ENCODE results near the gene RAP2B. TPM values are rescaled to one million over a fixed set of nuclear protein-coding genes. Genes with fewer than 3 reads are reported as not detected.
A peak's percentile ranks its signal among the peaks of the same experiment; 100 is the strongest.

The RAP2B gene
- total RNA-seq, 1 experiment from 2014 or later: 18.2 TPM

DNA sequence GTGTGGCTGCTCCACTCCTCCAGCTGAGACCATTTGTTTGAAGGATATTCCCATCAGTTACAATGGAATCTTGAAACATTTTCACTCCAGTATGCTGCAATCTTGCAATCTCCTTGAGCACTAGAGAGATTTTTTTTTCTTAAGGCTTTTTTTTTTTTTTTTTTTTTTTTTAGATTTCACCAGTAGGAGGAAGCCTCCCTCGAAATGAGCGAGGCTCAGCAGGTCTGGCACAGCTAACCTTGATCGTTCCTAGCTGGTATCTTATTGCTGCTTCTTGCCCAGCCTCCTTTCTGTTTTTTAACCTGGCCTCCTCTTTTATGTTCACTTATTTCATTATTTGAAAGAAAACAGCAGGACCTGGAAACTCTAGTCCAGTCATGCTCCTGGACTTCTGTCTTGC, 48.1 kb downstream of the RAP2B start:
- no peak overlapping the region for H3K14ac ChIP-seq (ENCODE audit: insufficient read depth, low read length)
- no peak overlapping the region for H3K56ac ChIP-seq (ENCODE audit: insufficient read length, low read depth, low read length)
- no peak overlapping the region for H3T11ph ChIP-seq (ENCODE audit: low read length)
- H2BK20ac ChIP-seq (ENCODE audit: low read depth, low read length, poor library complexity, severe bottlenecking): no peak overlapping the region
- H3K9ac ChIP-seq (ENCODE audit: extremely low read depth, insufficient read length, low read length): no peak overlapping the region
- H2BK5ac ChIP-seq (ENCODE audit: insufficient read length, low read length): no peak overlapping the region
- no peak overlapping the region for H2AK5ac ChIP-seq (ENCODE audit: insufficient read length, low read length)
- peaks cover 4% of the 10 kb centered on the region; the same call in 1 of the 2 replicates for H3K4me1 ChIP-seq (ENCODE audit: insufficient read depth, low read length)
- Mint-ChIP-seq H3K27ac (peak overlapping the region; percentile 21 to 61 (median 34); a peak in 5 of 7 replicates), H3K9me3 (no peaks in the 10 kb centered on the region), H3K4me3 (peak overlapping the region; percentile 48 to 49; a peak in 4 of 5 replicates), H3K4me1 (peaks cover 29 to 32% of the 10 kb centered on the region in 2 experiments), H3K36me3 (ENCODE audit: insufficient read depth in 1 of 3, low read depth in 3 of 3) (no peaks in the 10 kb centered on the region; a peak in 1 of 7 replicates), H3K27me3 (ENCODE audit: low read depth) (no peaks in the 10 kb centered on the region)
- no peaks in the 10 kb centered on the region for H3K79me1 ChIP-seq (ENCODE audit: insufficient read depth, low read depth, low read length, poor library complexity, severe bottlenecking)
- H3K79me2 ChIP-seq (ENCODE audit: insufficient read depth, low read length): no peaks in the 10 kb centered on the region
- no peaks in the 10 kb centered on the region for H3K27me3 ChIP-seq (ENCODE audit: insufficient read depth, low read length)
- no peaks in the 10 kb centered on the region for H4K20me1 ChIP-seq (ENCODE audit: control insufficient read depth, insufficient read depth, insufficient read length)
- H3K18ac ChIP-seq (ENCODE audit: insufficient read length, low read depth, low read length): no peak overlapping the region
- WGBS (ENCODE audit: extremely low coverage, insufficient read length, low lambda C conversion rate): no CpG with 5 or more reads among the region's 3 CpGs
- no peak overlapping the region for H3K4ac ChIP-seq (ENCODE audit: low read depth, low read length)
- H3K4me2 ChIP-seq (ENCODE audit: insufficient read depth, insufficient read length, low read length): peak overlapping the region; percentile 50
- H4K8ac ChIP-seq (replicated peaks; ENCODE audit: insufficient read length, low read depth, low read length): no peak overlapping the region
- H2BK12ac ChIP-seq (ENCODE audit: insufficient read length, low read depth, low read length): no peak overlapping the region
- no peaks in the 10 kb centered on the region for H3K9me3 ChIP-seq (ENCODE audit: control insufficient read depth, low read depth, low read length)
- no peak overlapping the region for H2BK120ac ChIP-seq (ENCODE audit: low read depth, low read length, poor library complexity, severe bottlenecking)
- no peak overlapping the region for H4K5ac ChIP-seq (ENCODE audit: insufficient read length, low read depth, low read length)
- DNase-seq: no peak
- no peak overlapping the region for H4K91ac ChIP-seq (ENCODE audit: insufficient read length, low read depth, low read length)
- no peak overlapping the region for H2AFZ ChIP-seq (ENCODE audit: low read length)
- TF ChIP-seq, protein P1, sequence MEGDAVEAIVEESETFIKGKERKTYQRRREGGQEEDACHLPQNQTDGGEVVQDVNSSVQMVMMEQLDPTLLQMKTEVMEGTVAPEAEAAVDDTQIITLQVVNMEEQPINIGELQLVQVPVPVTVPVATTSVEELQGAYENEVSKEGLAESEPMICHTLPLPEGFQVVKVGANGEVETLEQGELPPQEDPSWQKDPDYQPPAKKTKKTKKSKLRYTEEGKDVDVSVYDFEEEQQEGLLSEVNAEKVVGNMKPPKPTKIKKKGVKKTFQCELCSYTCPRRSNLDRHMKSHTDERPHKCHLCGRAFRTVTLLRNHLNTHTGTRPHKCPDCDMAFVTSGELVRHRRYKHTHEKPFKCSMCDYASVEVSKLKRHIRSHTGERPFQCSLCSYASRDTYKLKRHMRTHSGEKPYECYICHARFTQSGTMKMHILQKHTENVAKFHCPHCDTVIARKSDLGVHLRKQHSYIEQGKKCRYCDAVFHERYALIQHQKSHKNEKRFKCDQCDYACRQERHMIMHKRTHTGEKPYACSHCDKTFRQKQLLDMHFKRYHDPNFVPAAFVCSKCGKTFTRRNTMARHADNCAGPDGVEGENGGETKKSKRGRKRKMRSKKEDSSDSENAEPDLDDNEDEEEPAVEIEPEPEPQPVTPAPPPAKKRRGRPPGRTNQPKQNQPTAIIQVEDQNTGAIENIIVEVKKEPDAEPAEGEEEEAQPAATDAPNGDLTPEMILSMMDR (conservative IDR thresholded peaks at IDR 0.05): peak; percentile 32; the same call in 2 of the 3 replicates
- H2BK15ac ChIP-seq (ENCODE audit: low read depth, low read length): no peak overlapping the region
- H3K23me2 ChIP-seq (ENCODE audit: insufficient read length, low read depth, low read length, poor library complexity, severe bottlenecking): no peaks in the 10 kb centered on the region
- no peak overlapping the region for H3K27ac ChIP-seq (ENCODE audit: insufficient read length, low read depth, low read length)
- no peak overlapping the region for H3K23ac ChIP-seq (ENCODE audit: insufficient read length, low read depth, low read length)

Measured in H9 (cell line).